Raji (cell line): Measurements from ENCODE around the gene PPM1H.

ENCODE experiments used
- POLR2A ChIP-seq: IDR thresholded peaks from 2 replicates; pipeline ENCODE4 v1.6.1; 2011; ENCODE audit warnings: low read depth, low read length, control low read depth; ENCODE audit not compliant: insufficient read depth

The PPM1H gene

GRCh38 chr12:62895351-62895877 lies 39.5 kb downstream of the PPM1H start:
- no peak for TF ChIP-seq POLR2A

GRCh38 chr12:62893276-62893675 lies 41.7 kb downstream of the PPM1H start:
- TF ChIP-seq POLR2A = no peak

GRCh38 chr12:62891805-62892549 lies 43.0 kb downstream of the PPM1H start:
- TF ChIP-seq POLR2A = no peak

DNA sequence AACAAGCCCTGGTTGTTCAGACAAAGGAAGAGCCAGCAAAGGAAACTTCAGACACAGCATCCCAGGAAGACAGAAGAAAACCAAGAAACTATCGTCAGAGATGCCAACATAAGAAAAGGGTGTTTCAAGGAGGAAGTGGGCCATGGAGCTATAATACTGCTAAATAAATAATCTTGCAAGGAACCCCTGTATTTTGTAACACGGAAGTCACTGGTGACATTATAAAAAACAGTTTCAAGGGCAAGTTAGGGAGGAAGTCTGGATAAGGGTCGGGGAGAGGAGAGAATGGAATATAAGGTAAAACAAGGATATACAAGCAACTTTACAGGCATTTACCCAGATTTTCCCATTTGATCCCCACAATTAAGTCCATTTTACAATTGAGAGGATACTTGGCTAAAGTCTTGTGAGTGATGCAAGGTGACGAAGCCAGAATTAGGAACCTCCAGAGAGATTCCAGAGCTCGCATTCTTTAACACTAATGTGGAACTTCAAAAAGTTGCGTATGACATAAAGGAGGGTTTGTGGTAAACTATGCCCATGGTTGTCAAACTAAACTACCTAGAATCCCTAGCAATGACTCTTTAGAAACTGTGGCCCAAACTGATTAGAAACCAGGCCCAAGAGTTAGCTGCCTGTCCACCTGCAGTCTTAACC lies 46.4 kb downstream of the PPM1H start:
- no peak for TF ChIP-seq POLR2A

- no peak for TF ChIP-seq POLR2A
These were observed 48.2 kb downstream of the PPM1H start for GRCh38 chr12:62886796-62887195.

DNA sequence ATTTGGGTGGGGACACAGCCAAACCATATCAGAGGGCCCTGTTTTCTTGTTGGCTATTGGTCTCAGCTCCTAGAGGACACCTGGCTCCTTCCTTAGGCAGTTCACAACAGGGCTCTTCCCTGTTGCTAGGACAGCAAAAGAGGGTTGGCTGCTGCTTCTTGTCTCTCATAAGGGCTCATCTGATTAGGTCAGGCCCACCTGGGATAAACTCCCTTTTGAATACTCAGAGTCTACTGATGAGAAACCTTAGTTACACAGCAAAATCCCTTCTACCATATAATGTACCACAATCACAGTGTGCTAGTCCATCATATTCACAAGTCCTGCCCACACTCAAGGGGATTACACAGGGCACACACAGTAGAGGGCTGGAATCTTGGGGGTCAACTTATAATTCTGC lies 49.7 kb downstream of the PPM1H start:
- TF ChIP-seq POLR2A = no peak

GRCh38 chr12:62882696-62883095 lies 52.3 kb downstream of the PPM1H start:
- TF ChIP-seq POLR2A = no peak

- TF ChIP-seq POLR2A = no peak
These were observed 52.8 kb downstream of the PPM1H start for GRCh38 chr12:62882140-62882539.

- TF ChIP-seq POLR2A = no peak
These were observed 55.3 kb downstream of the PPM1H start for GRCh38 chr12:62879691-62880090.

GRCh38 chr12:62878211-62878610 lies 56.7 kb downstream of the PPM1H start:
- no peak for TF ChIP-seq POLR2A

DNA sequence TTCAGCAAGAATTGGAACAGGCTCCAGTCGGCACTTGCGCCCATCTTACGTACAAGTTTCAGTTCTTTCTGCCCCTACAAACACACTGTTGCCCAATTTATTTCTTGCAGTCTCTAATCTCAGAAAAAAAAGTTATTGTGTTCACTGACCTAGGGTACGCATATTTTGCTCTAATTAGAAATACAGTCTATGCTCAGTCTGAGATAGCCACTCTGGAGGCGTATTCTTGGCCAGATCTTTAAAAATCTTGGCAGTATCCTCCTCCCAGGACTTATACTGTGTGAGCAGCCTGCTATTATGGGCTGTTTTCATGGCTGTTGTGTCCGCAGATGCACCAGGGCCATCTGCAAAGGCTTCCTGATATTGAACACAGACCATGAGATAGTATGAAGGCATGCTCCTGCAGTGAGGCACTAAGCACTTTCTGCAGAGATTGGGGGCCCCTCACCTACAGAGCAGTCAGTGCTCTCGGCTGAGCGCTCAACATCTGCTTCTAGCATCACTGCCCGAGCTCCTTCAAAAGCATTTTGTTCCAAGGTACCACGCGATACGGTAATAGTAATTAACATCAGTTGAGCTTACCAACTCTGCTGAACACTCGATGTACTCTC lies 57.9 kb downstream of the PPM1H start:
- no peak for TF ChIP-seq POLR2A

DNA sequence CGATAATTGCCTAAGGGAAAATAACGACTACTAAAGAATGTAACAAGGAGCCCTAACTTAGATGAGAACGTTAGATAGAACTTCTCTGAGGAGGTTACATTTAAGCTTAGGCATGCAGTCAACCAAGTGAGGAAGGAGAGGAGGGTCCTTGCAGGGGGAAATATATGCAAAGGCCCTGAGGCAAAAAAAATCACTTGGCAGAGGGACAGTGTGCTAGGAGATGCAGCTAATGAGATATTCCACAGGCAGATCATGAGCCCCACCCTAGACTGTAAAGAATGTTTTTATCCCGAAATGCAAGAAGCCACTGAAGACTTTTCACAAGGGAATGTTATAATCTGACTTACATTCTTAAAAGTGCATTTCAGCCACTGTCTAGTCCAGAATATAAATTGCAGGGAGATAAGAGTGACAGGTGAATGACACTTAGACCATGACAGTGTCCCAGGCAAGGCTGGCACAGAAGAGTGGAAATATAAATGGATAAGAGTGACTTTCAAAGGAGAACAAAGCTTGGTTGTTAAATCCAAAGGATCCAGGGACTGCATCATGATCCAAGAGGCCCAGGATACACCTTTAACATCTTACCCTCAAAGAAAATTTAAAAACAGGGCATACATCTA lies 61.0 kb downstream of the PPM1H start:
- no peak for TF ChIP-seq POLR2A

GRCh38 chr12:62873116-62873825 lies 61.7 kb downstream of the PPM1H start:
- TF ChIP-seq POLR2A = no peak

DNA sequence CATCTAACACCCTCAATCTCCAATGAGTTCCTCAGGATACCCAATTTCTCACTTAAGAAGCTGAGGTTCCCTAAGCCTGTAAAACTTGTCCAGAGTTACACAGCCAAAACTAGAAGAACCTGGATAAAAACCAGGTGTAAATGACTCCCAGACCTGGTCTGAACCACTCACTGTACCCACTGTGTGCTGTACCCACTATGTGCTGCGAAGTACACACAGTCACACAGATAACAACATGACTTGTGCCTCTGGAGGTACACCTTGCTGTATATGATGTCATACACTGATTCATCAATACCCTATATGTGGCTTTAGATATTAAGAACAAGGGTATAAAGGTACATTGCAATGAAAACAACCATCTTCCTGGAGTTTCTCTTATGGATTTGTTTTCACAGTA lies 66.1 kb downstream of the PPM1H start:
- no peak for TF ChIP-seq POLR2A
